ENCODE measurements around the gene LPIN1. TPM values are rescaled to one million over a fixed set of nuclear protein-coding genes. Genes with fewer than 3 reads are reported as not detected.

The LPIN1 gene
- total and polyA plus RNA-seq, 2 experiments from 2014 or later, result 34.5 to 35.3 TPM

GRCh38 chr2:11748018-11748860 is 1.8 kb downstream of the LPIN1 start:
- Histone ChIP-seq H3K4me2 (peak overlapping the region; percentile 90), H3K79me2 (peaks cover 66% of the 10 kb centered on the region), H3K4me3 (peak overlapping the region; percentile 75), H4K20me1 (ENCODE audit: insufficient read depth, poor library complexity, severe bottlenecking) (peaks cover 52% of the 10 kb centered on the region), H3K4me1 (ENCODE audit: insufficient read depth) (peaks cover 42% of the 10 kb centered on the region), H3K9me3 (ENCODE audit: low read depth) (no peaks in the 10 kb centered on the region), H2AFZ (no peak overlapping the region), H3K27ac (peak overlapping the region; percentile 94), H3K36me3 (replicated peaks; ENCODE audit: insufficient read depth, low read depth) (no peaks in the 10 kb centered on the region), H3K9me2 (replicated peaks; ENCODE audit: insufficient read depth) (no peaks in the 10 kb centered on the region), H3K27me3 (no peaks in the 10 kb centered on the region)
- no peak for TF ChIP-seq CTCF (IDR thresholded peaks at IDR 0.05; ENCODE audit: poor library complexity)
- TF ChIP-seq EZH2phosphoT487 (IDR thresholded peaks at IDR 0.05; ENCODE audit: low read depth, severe bottlenecking, unreplicated experiment), result no peak
- no peak for TF ChIP-seq EZH2 (IDR thresholded peaks at IDR 0.05; ENCODE audit: borderline replicate concordance)
- no peak for DNase-seq (ENCODE audit: low spot score)
- 78% methylated on average over 19 of the region's 19 CpGs for WGBS (ENCODE audit: low lambda C conversion rate, missing lambda C conversion rate)

- Histone ChIP-seq H3K4me3 (no peak overlapping the region), H3K36me3 (replicated peaks; ENCODE audit: insufficient read depth, low read depth) (no peaks in the 10 kb centered on the region), H3K79me2 (peaks cover 74% of the 10 kb centered on the region), H3K4me1 (ENCODE audit: insufficient read depth) (peaks cover 40% of the 10 kb centered on the region), H3K27me3 (no peaks in the 10 kb centered on the region), H3K4me2 (peak overlapping the region; percentile 90), H3K9me3 (ENCODE audit: low read depth) (no peaks in the 10 kb centered on the region), H2AFZ (no peak overlapping the region), H3K27ac (no peak overlapping the region), H3K9me2 (replicated peaks; ENCODE audit: insufficient read depth) (no peaks in the 10 kb centered on the region), H4K20me1 (ENCODE audit: insufficient read depth, poor library complexity, severe bottlenecking) (peaks cover 60% of the 10 kb centered on the region)
- no peak for DNase-seq (ENCODE audit: low spot score)
- TF ChIP-seq EZH2 (IDR thresholded peaks at IDR 0.05; ENCODE audit: borderline replicate concordance) (no peak), CTCF (IDR thresholded peaks at IDR 0.05; ENCODE audit: poor library complexity) (no peak), EZH2phosphoT487 (IDR thresholded peaks at IDR 0.05; ENCODE audit: low read depth, severe bottlenecking, unreplicated experiment) (no peak)
- 83% methylated on average over 13 of the region's 13 CpGs for WGBS (ENCODE audit: low lambda C conversion rate, missing lambda C conversion rate)
Measured at GRCh38 chr2:11748861-11749645, 2.6 kb downstream of the LPIN1 start.

- DNase-seq (ENCODE audit: low spot score), result no peak
- Histone ChIP-seq H3K27ac (no peak overlapping the region), H4K20me1 (ENCODE audit: insufficient read depth, poor library complexity, severe bottlenecking) (peaks cover 67% of the 10 kb centered on the region), H3K4me2 (peak overlapping the region; percentile 90), H3K79me2 (peaks cover 82% of the 10 kb centered on the region), H3K4me1 (ENCODE audit: insufficient read depth) (peaks cover 34% of the 10 kb centered on the region), H3K9me2 (replicated peaks; ENCODE audit: insufficient read depth) (no peaks in the 10 kb centered on the region), H3K36me3 (replicated peaks; ENCODE audit: insufficient read depth, low read depth) (no peaks in the 10 kb centered on the region), H3K9me3 (ENCODE audit: low read depth) (no peaks in the 10 kb centered on the region), H3K27me3 (no peaks in the 10 kb centered on the region), H3K4me3 (no peak overlapping the region), H2AFZ (no peak overlapping the region)
- no peak for TF ChIP-seq EZH2phosphoT487 (IDR thresholded peaks at IDR 0.05; ENCODE audit: low read depth, severe bottlenecking, unreplicated experiment)
- TF ChIP-seq EZH2 (IDR thresholded peaks at IDR 0.05; ENCODE audit: borderline replicate concordance), result no peak
- TF ChIP-seq CTCF (IDR thresholded peaks at IDR 0.05; ENCODE audit: poor library complexity), result no peak
- WGBS (ENCODE audit: low lambda C conversion rate, missing lambda C conversion rate), result 71% methylated on average over 13 of the region's 13 CpGs
Measured at GRCh38 chr2:11749646-11750349, 3.4 kb downstream of the LPIN1 start.
